ENCODE measurements around the gene PHF14.

PHF14 gene

DNA sequence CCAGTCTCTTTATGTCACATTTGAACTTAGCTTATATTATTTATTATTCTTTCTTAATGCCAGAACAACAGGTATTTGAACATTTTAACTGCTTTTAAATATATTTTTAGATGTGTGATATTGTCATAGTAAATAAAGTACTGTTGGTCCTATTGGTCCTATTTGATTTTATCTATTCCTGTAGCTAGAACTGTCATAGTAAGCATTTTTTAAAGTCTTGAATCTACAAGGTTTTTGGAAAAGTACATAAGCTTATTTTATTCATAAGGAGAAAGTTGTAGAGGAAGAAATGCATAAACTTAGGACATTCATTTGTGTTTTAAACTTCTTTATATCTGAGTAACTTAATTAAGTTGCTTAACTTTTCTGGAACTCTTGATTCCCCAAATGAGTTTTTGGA is 136.0 kb downstream of the PHF14 start:
- Mint-ChIP-seq H3K27ac (no peak overlapping the region), H3K4me3 (no peak overlapping the region)
- CTCF ChIA-PET = no interaction called here

DNA sequence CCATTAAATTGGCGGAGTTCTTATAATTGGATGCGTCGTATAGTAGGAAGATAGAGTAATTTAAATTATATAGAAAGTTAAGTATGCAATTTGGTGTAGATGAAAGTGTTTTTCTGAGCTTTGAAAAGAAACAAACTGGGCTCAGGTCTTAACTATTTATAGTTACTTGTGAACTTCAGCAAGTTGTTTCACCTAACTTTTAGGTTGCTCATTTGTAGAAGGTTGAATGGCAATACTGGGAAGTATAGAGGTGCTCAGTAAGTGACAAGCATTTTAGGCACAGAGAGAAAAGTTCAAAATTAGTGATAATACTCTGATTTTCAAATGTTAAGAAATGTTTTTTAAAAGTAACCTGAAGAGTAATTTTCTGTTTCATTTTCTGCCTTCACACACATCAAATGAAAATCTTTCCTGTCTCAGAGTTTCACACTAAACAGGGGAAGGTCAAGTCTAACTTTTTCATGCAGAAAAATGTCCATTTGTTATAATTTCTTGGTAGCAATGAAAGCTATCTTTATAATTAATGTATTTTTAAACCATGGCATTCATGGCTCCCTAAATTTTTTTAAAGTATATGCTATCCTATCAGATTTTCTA is 146.5 kb downstream of the PHF14 start:
- H3K27ac Mint-ChIP-seq = peak overlapping the region; percentile 81
- no peak for DNase-seq
- H3K27me3 Mint-ChIP-seq = no peaks in the 10 kb centered on the region
- H3K4me1 Mint-ChIP-seq = peaks cover 20% of the 10 kb centered on the region
- peak overlapping the region; percentile 14 for H3K4me3 Mint-ChIP-seq
- H3K36me3 Mint-ChIP-seq = peaks cover 10% of the 10 kb centered on the region
- H3K9me3 Mint-ChIP-seq = no peaks in the 10 kb centered on the region
- CTCF ChIA-PET = no interaction called here

More for the DNA sequence above, 136.0 kb downstream of the PHF14 start:
- Mint-ChIP-seq H3K27me3 (no peaks in the 10 kb centered on the region), H3K4me1 (no peaks in the 10 kb centered on the region), H3K36me3 (no peaks in the 10 kb centered on the region), H3K9me3 (no peaks in the 10 kb centered on the region)
- no peak for DNase-seq

DNA sequence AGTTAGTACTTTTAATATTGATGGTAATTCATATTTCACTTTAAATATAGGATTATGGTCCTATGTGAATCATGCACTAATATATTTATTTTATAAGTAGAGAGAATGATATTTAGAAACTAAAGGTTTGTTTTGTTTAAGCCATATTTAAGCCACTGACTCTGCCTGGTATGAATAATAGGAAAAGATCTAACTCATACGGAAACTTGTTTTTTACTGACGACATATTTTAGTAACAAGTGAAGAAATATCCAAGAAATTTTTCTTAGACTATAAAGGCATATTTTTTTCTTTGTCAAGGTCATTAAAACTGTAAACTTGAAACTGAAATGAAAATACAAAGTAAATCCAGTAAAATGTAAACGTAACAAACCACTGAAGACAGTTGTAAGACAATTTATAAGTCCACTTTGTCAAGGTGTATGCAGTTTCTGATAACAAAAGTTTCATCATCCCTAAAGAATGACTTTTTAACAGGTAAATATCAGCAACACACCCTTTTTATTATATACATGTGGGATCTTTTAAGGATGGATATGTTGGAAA is 147.1 kb downstream of the PHF14 start:
- no peaks in the 10 kb centered on the region for H3K27me3 Mint-ChIP-seq
- no peak overlapping the region for H3K4me3 Mint-ChIP-seq
- peaks cover 10% of the 10 kb centered on the region for H3K36me3 Mint-ChIP-seq
- H3K4me1 Mint-ChIP-seq = peaks cover 20% of the 10 kb centered on the region
- no peaks in the 10 kb centered on the region for H3K9me3 Mint-ChIP-seq
- DNase-seq = no peak
- CTCF ChIA-PET = no interaction called here
- H3K27ac Mint-ChIP-seq = peak overlapping the region; percentile 24

DNA sequence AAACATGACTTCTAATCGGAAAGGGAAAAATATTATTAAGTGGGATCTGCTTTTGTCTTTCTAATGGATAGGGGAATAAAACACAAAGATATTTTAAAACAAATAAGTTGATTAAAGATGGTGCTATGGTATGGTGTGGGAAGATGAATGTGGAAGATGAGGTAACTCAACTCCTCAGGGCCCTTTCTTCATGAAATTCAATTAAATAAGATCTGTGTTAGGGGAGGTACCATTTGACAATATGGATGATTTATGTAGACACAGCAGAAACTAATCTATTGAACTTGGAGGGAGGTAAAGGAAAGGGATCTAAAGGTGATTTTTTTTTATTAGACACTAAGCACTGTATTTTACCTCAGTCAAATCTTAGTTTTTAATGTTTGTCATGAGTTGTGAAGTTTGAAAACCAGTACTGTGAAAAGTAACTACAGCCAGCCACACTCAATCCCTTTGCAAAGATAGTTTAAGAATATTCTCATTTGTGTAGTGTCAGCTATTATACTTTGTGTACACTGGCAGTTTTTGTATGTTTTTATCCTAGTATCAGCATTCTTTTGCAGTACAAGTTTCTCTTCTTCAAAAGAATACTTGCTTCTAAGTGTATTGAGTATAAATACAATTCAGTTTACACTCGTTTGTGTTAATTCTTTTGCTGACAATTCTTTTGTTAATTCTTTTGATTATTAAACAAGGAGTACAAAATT is 151.3 kb downstream of the PHF14 start:
- DNase-seq = no peak
- Mint-ChIP-seq H3K27ac (no peak overlapping the region), H3K36me3 (peaks cover 15% of the 10 kb centered on the region), H3K27me3 (no peaks in the 10 kb centered on the region), H3K4me3 (no peak overlapping the region), H3K9me3 (no peaks in the 10 kb centered on the region), H3K4me1 (peaks cover 36% of the 10 kb centered on the region)
- CTCF ChIA-PET = no interaction called here

DNA sequence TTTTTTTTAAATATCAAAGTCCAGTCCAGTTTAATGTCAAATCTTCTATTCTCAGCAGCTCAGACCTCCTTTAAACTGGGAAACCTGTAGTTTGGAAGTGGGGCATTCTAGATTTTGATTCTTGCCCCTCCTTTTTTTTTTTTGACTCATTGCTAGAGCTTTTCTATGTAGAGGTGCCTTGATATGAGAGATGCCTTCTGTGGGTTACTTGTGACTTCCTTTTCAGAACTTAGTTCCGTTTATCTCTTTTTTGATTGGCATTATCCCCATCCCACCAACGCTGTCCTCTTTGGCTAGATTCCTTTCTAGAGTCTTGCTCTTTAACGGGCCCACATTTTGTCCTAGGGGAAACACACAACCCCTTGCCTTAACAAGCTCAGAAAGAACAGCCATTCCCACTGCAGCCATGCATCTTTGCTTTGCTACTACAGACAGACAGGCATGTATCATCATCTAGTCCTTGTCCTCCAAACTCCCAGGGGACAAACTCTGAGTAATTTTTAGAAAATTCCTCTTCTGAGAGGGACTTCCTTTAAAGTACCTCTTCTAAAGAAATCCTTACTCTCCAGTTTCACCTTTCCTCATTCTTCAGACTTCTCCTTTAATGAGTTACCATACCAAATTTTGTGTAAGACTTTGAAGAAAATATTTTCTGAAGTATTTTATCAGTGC is 153.6 kb downstream of the PHF14 start:
- peaks cover 12% of the 10 kb centered on the region for H3K36me3 Mint-ChIP-seq
- no peaks in the 10 kb centered on the region for H3K9me3 Mint-ChIP-seq
- CTCF ChIA-PET = no interaction called here
- DNase-seq = no peak
- no peak overlapping the region for H3K4me3 Mint-ChIP-seq
- H3K27me3 Mint-ChIP-seq = no peaks in the 10 kb centered on the region
- no peak overlapping the region for H3K27ac Mint-ChIP-seq
- peaks cover 25% of the 10 kb centered on the region for H3K4me1 Mint-ChIP-seq

DNA sequence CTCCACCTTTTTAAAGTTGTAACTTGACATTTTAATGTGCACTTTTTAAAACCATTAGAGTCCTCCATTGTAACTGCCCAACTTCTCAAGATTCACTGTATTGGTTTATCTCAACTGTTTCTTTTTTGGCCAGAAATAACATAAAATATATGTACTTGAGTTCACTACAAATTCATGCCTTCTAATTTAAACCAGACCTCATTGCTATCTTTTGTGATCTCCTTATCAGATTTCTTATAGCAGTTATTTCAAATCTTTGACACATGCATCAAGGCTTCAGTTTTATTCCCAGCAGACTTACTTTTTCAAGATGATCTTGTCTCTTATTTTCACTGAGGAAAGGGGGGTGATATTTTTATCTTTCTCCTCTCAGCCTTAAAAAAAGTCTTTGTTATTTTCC is 154.3 kb downstream of the PHF14 start:
- H3K36me3 Mint-ChIP-seq = peaks cover 9% of the 10 kb centered on the region
- no peaks in the 10 kb centered on the region for H3K27me3 Mint-ChIP-seq
- CTCF ChIA-PET = no interaction called here
- no peak overlapping the region for H3K4me3 Mint-ChIP-seq
- DNase-seq = no peak
- peaks cover 25% of the 10 kb centered on the region for H3K4me1 Mint-ChIP-seq
- no peak overlapping the region for H3K27ac Mint-ChIP-seq
- no peaks in the 10 kb centered on the region for H3K9me3 Mint-ChIP-seq

DNA sequence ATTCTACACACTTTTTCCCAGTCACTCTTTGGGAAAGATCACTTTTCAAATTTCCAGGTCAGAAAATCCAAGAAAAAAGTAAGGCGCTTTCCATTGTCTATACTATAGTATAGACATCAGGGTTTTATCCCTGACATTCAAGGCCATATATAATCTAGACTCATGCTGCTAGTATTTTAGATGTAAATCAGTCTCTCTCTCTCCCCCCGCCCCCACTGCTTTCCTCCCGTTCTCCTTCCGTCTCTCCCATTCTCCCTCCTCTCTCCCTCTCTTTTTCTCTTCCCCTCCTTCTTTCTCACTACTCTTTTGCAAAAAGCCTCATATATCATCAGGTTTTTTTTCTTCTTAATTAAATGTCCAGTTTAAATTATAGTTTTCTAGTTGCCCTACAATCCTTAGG is 154.8 kb downstream of the PHF14 start:
- Mint-ChIP-seq H3K4me1 (peaks cover 25% of the 10 kb centered on the region), H3K27me3 (no peaks in the 10 kb centered on the region), H3K4me3 (no peak overlapping the region), H3K27ac (no peak overlapping the region), H3K36me3 (peaks cover 9% of the 10 kb centered on the region), H3K9me3 (no peaks in the 10 kb centered on the region)
- CTCF ChIA-PET = no interaction called here
- DNase-seq = no peak

DNA sequence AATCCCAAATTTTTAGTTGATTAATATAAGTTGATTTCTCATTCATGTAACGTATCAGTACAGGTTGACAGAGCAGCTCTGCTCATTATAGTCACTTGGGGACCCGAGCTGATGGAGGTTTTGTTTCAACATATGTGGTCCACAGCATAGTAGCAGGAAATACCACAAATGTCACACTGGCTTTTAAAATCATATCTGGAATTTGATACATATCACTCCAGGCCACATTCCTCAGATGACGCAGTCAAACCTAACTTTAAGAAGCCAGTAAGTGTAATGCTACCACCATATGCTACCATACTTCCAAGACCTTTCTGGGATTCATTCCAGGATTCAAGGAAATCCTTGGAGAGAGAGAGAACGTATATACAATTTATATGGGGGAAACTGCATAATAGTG is 156.3 kb downstream of the PHF14 start:
- CTCF ChIA-PET = no interaction called here
- Mint-ChIP-seq H3K4me3 (no peak overlapping the region), H3K27me3 (no peaks in the 10 kb centered on the region), H3K9me3 (no peaks in the 10 kb centered on the region), H3K4me1 (peaks cover 25% of the 10 kb centered on the region), H3K36me3 (peaks cover 9% of the 10 kb centered on the region), H3K27ac (no peak overlapping the region)
- no peak for DNase-seq

DNA sequence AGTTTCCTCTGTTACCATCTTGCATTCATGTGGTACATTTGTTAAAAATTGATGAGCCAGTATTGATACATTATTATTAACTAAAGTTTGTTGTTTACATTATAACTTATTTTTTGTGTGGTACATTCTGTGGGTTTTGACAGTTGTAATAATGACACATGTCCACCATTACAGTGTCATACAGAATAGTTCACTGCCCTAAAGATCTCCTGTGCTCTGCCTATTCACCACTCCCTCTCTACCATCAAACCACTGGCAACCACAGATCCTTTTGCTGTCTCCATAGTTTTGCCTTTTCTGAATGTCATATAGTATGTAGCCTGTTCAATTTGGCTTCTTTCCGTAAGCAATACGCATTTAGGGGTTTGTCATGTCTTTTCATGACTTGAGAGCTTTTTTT is 156.9 kb downstream of the PHF14 start:
- CTCF ChIA-PET = no interaction called here
- Mint-ChIP-seq H3K9me3 (no peaks in the 10 kb centered on the region), H3K27ac (no peak overlapping the region), H3K36me3 (peaks cover 10% of the 10 kb centered on the region), H3K4me3 (no peak overlapping the region), H3K27me3 (no peaks in the 10 kb centered on the region), H3K4me1 (peaks cover 25% of the 10 kb centered on the region)
- no peak for DNase-seq

DNA sequence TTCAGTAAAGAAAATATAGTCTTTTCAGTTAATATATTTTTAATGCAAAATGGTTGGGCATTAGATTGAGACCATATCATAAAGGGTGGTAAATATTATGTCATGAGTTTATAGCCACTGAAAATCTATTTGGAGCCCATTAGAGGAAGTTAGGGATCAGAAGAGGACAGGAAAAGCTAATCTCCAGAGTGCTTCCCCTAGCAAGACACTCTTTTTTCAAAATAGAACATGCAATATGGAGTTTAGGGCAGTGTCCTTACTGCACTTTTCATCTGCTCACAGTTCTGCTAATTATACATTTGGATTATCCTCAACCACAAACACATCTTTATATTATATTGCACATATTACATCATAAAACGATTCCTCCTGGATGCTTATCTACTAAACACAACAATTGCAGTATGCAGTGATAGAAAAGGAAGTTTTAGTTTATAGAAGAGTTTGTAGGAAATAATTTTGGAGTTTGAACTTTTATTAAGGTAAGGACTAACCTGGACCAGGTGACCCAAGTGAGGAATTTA is 159.8 kb downstream of the PHF14 start:
- Mint-ChIP-seq H3K9me3 (no peaks in the 10 kb centered on the region), H3K4me1 (peaks cover 5% of the 10 kb centered on the region), H3K27me3 (no peaks in the 10 kb centered on the region), H3K36me3 (peaks cover 5% of the 10 kb centered on the region), H3K27ac (no peak overlapping the region), H3K4me3 (no peak overlapping the region)
- CTCF ChIA-PET = no interaction called here
- DNase-seq = no peak

DNA sequence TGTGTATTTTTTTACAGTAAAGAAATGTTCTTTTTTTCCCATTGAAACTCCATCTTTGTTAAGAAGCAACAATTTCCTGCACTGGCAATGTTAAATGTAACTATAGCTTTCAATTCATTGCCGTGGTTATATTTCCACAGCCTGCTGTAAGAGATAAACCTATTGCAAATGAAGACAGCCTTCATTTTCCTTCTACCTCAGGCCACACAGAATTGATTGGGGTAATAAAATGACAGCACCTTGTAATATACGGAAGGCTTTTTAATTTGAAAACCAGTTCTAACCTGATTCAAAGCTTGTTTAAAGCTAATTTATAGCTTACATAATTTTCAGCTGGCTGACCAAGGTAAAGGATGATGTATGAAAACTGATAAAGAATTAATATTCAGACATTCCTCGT is 161.9 kb downstream of the PHF14 start:
- Mint-ChIP-seq H3K4me3 (no peak overlapping the region), H3K36me3 (peaks cover 5% of the 10 kb centered on the region), H3K27me3 (no peaks in the 10 kb centered on the region), H3K9me3 (no peaks in the 10 kb centered on the region), H3K27ac (no peak overlapping the region), H3K4me1 (peaks cover 3% of the 10 kb centered on the region)
- CTCF ChIA-PET = no interaction called here
- no peak for DNase-seq

DNA sequence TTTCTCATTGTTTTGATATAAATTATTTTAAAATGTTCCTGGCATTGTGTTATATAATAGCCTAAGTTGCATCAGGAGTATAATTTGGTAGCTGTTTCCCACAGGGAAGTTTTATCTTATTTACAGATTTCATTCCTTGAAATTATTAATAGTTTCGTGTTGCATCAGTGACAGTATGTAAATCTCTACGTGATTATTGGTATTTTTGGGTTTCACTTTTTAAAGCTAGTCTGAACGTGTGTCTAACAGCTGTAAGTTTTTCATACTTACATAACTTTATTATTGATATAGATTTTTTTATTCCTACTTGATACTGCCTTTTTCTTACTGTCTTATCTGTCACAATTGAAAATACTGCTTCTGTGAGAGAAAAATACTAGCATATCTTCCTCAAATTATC is 167.9 kb downstream of the PHF14 start:
- no peaks in the 10 kb centered on the region for H3K9me3 Mint-ChIP-seq
- no peaks in the 10 kb centered on the region for H3K27me3 Mint-ChIP-seq
- H3K4me3 Mint-ChIP-seq = no peak overlapping the region
- H3K36me3 Mint-ChIP-seq = no peaks in the 10 kb centered on the region
- no peak overlapping the region for H3K27ac Mint-ChIP-seq
- DNase-seq = no peak
- no peaks in the 10 kb centered on the region for H3K4me1 Mint-ChIP-seq
- CTCF ChIA-PET = no interaction called here

DNA sequence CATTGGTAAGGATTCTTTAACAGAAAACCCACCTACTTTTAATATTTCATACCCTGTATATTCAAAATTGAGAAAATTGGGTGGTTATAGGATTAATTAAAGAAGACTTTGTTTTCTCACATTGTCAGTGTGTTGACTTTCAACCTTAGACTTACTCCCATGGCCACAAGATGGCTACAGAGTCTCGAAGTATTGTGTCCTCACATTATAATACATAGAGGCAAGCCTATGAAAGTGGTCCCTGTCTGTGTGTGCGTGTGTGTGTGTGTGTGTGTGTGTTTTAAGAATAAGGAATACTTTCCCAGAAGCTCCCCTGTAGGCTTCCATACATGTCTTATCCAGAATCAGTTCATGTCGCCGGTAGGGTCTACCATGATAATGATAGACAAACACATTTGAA is 180.0 kb downstream of the PHF14 start:
- Mint-ChIP-seq H3K4me3 (no peak overlapping the region), H3K9me3 (no peaks in the 10 kb centered on the region), H3K4me1 (no peaks in the 10 kb centered on the region), H3K27me3 (no peaks in the 10 kb centered on the region), H3K27ac (no peak overlapping the region), H3K36me3 (no peaks in the 10 kb centered on the region)
- DNase-seq = no peak
- CTCF ChIA-PET = no interaction called here

DNA sequence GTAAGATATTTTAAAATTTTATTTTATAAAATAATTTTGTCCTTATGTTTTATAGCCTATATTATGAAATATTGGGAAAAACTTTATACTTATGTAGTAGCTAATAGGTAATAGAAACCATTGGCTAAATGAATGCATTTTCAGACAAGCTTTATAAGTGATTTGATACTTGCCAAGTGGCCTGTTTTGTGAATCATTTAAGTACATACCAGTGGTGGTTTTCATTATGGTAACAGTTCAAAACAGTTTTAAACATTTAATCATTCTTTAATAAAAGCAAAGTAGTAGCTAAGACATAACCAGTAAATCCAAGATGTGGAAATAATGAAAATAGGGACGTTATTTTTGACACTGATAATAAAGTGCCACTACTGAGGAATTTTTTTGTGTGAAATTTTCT is 182.2 kb downstream of the PHF14 start:
- H3K36me3 Mint-ChIP-seq = peaks cover 3% of the 10 kb centered on the region

DNA sequence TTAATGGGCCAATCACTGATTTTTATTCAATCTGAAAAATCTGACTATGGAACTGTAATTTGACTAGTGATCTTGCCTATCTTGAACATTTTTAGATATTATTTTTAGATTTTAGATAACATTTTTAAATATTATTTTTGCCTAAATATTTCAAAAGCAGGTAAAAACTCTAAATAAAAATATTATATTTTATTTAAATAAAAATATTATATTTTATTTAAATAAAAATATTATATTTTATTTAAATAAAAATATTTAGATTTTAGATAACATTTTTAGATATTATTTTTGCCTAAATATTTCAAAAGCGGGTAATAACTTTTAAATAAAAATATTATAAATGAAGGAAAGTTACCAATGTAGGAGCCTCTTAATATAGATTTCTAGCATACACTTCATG is 187.8 kb downstream of the PHF14 start:
- peaks cover 5% of the 10 kb centered on the region for H3K36me3 Mint-ChIP-seq
- H3K27ac Mint-ChIP-seq = no peak overlapping the region
- H3K9me3 Mint-ChIP-seq = no peaks in the 10 kb centered on the region
- no peaks in the 10 kb centered on the region for H3K4me1 Mint-ChIP-seq
- H3K27me3 Mint-ChIP-seq = no peaks in the 10 kb centered on the region
- no peak overlapping the region for H3K4me3 Mint-ChIP-seq
- no peak for DNase-seq
- CTCF ChIA-PET = no interaction called here

More for the DNA sequence above, 182.2 kb downstream of the PHF14 start:
- Mint-ChIP-seq H3K4me3 (no peak overlapping the region), H3K27ac (no peak overlapping the region), H3K9me3 (no peaks in the 10 kb centered on the region), H3K27me3 (no peaks in the 10 kb centered on the region), H3K4me1 (no peaks in the 10 kb centered on the region)
- DNase-seq = no peak
- CTCF ChIA-PET = no interaction called here
